ENCODE measurements around the gene WDR36.

DNA sequence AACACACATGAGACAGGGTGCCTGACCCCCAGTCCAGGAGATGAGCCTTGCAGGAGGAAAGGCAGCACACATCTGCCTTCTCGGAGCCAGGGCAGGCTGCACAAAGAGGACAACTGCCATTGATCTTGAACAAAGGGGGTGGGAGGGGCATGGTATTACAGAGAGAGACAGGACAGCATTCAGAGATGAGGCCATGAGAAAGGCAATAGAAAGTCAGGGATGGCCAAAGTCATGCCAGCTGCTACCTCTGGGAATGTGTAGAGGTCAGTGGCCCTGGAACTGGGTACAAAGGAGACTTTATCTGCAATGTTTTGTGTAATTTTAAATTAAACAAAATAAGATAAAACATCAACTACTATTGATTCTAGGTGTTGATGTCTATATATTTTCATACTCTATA lies 43.2 kb downstream of the WDR36 start:
- TF ChIP-seq TCF7L2 (IDR thresholded peaks at IDR 0.05; ENCODE audit: borderline replicate concordance, extremely low read depth, insufficient read depth, insufficient read length) (no peak), CTCF (IDR thresholded peaks at IDR 0.05 in 2 of 3, conservative IDR thresholded peaks at IDR 0.05 in 1 of 3; ENCODE audit: borderline replicate concordance in 1 of 3, insufficient read depth in 1 of 3, low read depth in 2 of 3, low read length in 2 of 3) (no peak), EZH2 (IDR thresholded peaks at IDR 0.05) (no peak), EGR1 (IDR thresholded peaks at IDR 0.05; ENCODE audit: low read depth) (no peak), POLR2A (IDR thresholded peaks at IDR 0.05; ENCODE audit: borderline replicate concordance, extremely low read depth, insufficient read depth, insufficient read length) (no peak), JUND (IDR thresholded peaks at IDR 0.05) (no peak), MAX (IDR thresholded peaks at IDR 0.05) (no peak), REST (IDR thresholded peaks at IDR 0.05; ENCODE audit: low read depth) (no peak)
